K562 (cell line): ENCODE data around the gene LTBP4. TPM values are rescaled to one million over a fixed set of nuclear protein-coding genes. Genes with fewer than 3 reads are reported as not detected.

Source experiments
- CHD7 ChIP-seq: fragments of 200-600 bp; sonication (generic); IDR thresholded peaks from one replicate; pipeline ENCODE4 v1.6.1; 2012; ENCODE audit warnings: mild to moderate bottlenecking, low read depth, low read length, inconsistent platforms
- ID3 ChIP-seq, 2 experiments: fragments of 250-450 bp in 1 of 2; fragments of 450-650 bp in 1 of 2; sonication (Bioruptor Pico) in 1 of 2; IDR thresholded peaks; 2 replicates each; pipeline versions ENCODE4 v1.6.1 to v1.8.0; 2016 to 2021; ENCODE audit warnings: mild to moderate bottlenecking in 2 of 2, moderate library complexity in 2 of 2, missing compliant biosample characterization in 1 of 2, missing genetic modification characterization in 1 of 2
- IRF2 ChIP-seq: sonication (generic); formaldehyde crosslinking; IDR thresholded peaks from 2 replicates; pipeline ENCODE4 v1.8.1; 2022; ENCODE audit warnings: mild to moderate bottlenecking, missing genetic modification reagents
- NFE2L1 ChIP-seq: fragments of 450-650 bp; IDR thresholded peaks from 2 replicates; pipeline ENCODE4 v1.6.1; 2016; ENCODE audit warnings: missing genetic modification characterization, low read depth, mild to moderate bottlenecking, missing compliant biosample characterization, moderate library complexity, borderline replicate concordance
- POLR3A ChIP-seq: IDR thresholded peaks from 2 replicates; pipeline ENCODE4 v1.6.1; 2011; ENCODE audit warnings: borderline replicate concordance, mild to moderate bottlenecking, moderate library complexity; ENCODE audit not compliant: insufficient read length, insufficient read depth; ENCODE audit errors: extremely low read depth
- ZNF561 ChIP-seq: fragments of 450-650 bp; formaldehyde crosslinking; conservative IDR thresholded peaks from 2 replicates; pipeline ENCODE4 v1.4.0; 2020; ENCODE audit warnings: mild to moderate bottlenecking, moderate library complexity
- polyA plus RNA-seq, 8 experiments: library from polyadenylated mRNA; depleted of rRNA in 4 of 8; stranded (reverse) in 5 of 8; unstranded in 3 of 8; fragments of >200 nt; fragmentation: Nextera tagmentation in 2 of 8; fragmentation: Illumina TruSeq in 1 of 8; extraction: Ambion mirVana in 2 of 8; extraction: Trizol in 1 of 8; gene quantifications; 2 replicates each; pipeline versions ENCODE4 v1.2.1 to v1.2.3, GENCODE V29; 2011 to 2014; ENCODE audit warnings: inconsistent platforms in 1 of 8, missing spikeins in 1 of 8
- total RNA-seq, 7 experiments: library from RNA; depleted of rRNA in 6 of 7; stranded (reverse); fragments of >200 nt in 6 of 7; fragmentation: Illumina TruSeq in 2 of 7; extraction: Trizol in 2 of 7; gene quantifications; 2 replicates each; pipeline versions ENCODE4 v1.2.1 to v1.2.3, GENCODE V29; 2011 to 2021; ENCODE audit warnings: low replicate concordance in 1 of 7
- TF ChIP-seq, protein P1 (sequence below): IDR thresholded peaks from 2 replicates; pipeline ENCODE4 v1.6.1; 2011; ENCODE audit not compliant: insufficient read length; ENCODE audit errors: extremely low read depth

Gene LTBP4
- total and polyA plus RNA-seq, 9 of the 15 experiments (the other 6 are each of a cell fraction or from before 2014, with no cell fraction given), result 0.35 to 160 (median 31.6) TPM

GRCh38 chr19:40609561-40610395 lies 8.6 kb downstream of the LTBP4 start (continued):
- TF ChIP-seq ID3 (CRISPR knock-in tag; IDR thresholded peaks at IDR 0.05) (no peak), ID3 (tag; IDR thresholded peaks at IDR 0.05) (no peak), CHD7 (no peak), POLR3A (no peak), NFE2L1 (tag) (no peak), IRF2 (CRISPR knock-in tag) (no peak), ZNF561 (CRISPR knock-in tag) (no peak)
- TF ChIP-seq, protein P1, sequence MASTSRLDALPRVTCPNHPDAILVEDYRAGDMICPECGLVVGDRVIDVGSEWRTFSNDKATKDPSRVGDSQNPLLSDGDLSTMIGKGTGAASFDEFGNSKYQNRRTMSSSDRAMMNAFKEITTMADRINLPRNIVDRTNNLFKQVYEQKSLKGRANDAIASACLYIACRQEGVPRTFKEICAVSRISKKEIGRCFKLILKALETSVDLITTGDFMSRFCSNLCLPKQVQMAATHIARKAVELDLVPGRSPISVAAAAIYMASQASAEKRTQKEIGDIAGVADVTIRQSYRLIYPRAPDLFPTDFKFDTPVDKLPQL, result no peak
